Adrenal gland (tissue), 5 donors: ENCODE measurements around the gene FNDC11.

Experiments
- CTCF ChIP-seq, 6 experiments: fragments of 450-650 bp in 4 of 6; fragments of 200-600 bp in 2 of 6; sonication (generic) in 1 of 6; IDR thresholded peaks; 1 replicate in 5 of 6; 2 replicates in 1 of 6; pipeline versions ENCODE4 v1.5.1 to v1.8.0; 2016 to 2021; ENCODE audit warnings: antibody characterized with exemption in 6 of 6, mild to moderate bottlenecking in 2 of 6, moderate library complexity in 1 of 6
- POLR2A ChIP-seq, 2 donors: fragments of 450-650 bp; IDR thresholded peaks; one replicate each; pipeline ENCODE4 v1.6.1; 2017; ENCODE audit warnings: antibody characterized with exemption in 2 of 2, mild to moderate bottlenecking in 2 of 2, moderate library complexity in 1 of 2
- donor health status: DM: no; HTN: no; CAD: no.

DNA sequence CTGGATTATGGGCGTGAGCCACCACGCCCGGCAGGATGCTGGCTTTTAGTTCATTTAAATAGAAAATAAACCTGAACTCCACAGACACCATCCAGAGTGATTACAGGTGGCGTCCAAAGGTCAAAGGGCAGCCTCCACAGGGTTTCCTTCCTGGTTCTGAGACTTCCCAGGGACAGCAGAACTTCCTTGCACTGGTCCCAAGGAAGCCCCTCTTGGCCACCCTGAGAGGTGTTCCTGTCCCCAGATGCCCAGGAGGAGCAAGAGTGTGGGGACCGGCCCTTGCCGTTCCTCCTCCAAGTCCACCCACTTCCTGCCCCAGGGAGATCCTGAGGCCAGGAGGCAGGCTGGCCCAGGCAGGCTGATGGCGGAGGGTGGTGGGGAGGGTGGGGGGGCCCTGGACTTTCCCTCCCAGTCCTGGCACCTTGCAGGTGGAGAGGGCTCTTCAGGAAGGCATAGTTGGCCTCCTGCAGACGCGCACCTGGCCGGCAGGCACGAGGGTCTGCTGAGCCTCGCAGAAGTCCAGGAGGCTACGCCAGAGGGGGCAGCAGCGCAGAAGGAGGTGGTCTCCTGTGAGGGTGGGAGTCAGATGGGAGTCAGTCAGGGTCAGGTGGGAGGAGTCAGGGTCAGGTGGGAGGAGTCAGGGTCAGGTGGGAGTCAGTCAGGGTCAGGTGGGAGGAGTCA, 5.0 kb downstream of the FNDC11 start:
- TF ChIP-seq POLR2A (IDR thresholded peaks at IDR 0.05) (no peak), CTCF (IDR thresholded peaks at IDR 0.05) (no peak)
